DMS79 (cell line): Measurements from ENCODE around the gene MAP2K7.
"Not testable (repeated sequence)": the region's sequence is repeated elsewhere in the genome, so short reads cannot be mapped to it uniquely, and the experiment has no call there.

ENCODE experiments used
- DNase-seq: peaks from one replicate; lab custom pipeline; 2025; lab: John Stamatoyannopoulos, UW

The MAP2K7 gene

DNA sequence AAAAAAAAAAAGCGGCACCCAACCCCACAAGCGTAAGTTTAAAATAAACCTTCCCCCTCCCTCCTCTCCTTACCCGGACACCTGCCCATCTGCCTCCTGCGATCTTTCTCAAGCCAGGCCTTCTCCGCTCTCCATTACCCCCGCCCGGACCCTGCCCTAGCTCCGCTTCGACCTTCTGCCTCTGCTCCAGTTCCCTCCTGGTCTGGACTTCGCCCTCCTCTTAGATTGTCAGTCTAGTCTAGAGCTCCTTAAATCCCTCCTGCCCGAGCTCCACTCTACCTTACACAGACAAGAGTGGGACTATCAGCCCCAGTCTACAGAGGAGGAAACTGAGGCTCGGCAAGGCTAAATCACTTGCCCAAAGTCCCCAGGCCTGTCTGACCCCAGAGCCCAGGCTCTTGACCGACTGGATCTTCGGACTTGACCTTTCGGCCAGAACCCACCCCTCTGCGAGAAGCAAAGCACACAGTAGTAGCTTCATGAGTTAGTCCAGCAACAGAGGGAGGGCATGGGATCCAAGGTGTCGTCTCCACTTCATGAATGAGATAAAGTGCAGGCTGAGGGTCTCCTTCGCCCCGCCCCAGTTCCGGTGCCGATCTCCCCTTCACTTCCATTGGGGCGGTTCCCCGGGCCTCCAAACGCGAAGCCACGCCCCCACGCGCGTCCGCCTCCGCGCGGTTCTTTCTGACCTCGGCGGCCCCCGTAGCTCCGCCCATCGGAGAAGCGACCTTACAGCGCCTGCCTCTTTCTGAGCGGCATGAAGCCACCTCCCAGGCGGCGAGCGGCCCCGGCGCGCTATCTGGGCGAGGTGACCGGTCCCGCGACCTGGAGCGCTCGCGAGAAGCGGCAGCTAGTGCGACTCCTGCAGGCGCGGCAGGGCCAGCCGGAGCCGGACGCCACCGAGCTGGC lies 16.2 kb downstream of the MAP2K7 start, which contains the start of gene SNAPC2:
Gene SNAPC2, plus strand, starts transcription at position 729 of the 909 bp plus-strand sequence. Its CDS starts 29 bp downstream, at position 758.
- DNase-seq: peak; percentile 91

DNA sequence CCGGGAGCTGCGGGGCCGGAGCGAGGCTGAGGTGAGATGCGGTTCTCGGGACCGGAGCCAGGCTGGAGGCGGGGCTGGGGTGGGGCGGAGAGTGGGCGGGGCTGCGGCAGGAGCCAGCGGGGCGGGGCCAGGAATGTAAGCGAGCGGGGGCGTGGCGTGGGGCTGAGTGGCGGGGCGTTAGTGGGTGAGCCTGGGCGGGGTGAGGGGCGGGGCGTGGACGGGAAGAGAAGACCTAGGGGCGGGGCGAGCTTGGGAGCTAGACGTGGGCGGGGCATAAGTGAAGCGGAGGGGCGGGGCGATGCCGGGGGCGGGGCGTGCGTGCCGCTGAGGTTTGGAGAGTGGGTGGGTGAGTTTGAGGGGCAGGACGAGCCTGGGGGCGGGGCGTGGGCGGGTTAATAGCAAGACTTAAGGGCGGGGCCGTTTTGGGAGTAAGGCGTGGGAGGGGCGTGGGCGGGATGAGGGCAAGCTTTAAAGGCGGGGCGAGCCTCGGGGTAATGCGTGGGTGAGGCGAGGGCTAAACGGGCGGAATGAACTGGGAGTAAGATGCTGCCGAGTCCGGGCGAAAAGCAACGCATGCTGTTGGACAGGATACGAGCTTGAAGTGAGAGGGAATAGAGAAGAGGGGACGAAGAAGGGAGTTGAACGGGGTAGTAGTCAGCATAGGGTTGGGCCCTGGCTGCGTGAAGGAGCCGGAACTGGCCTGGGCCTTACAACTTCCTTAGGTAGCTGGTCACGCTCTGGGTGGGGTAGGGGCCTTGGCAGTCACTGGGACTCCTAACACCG lies 17.0 kb downstream of the MAP2K7 start:
- DNase-seq: peak; percentile 87

DNA sequence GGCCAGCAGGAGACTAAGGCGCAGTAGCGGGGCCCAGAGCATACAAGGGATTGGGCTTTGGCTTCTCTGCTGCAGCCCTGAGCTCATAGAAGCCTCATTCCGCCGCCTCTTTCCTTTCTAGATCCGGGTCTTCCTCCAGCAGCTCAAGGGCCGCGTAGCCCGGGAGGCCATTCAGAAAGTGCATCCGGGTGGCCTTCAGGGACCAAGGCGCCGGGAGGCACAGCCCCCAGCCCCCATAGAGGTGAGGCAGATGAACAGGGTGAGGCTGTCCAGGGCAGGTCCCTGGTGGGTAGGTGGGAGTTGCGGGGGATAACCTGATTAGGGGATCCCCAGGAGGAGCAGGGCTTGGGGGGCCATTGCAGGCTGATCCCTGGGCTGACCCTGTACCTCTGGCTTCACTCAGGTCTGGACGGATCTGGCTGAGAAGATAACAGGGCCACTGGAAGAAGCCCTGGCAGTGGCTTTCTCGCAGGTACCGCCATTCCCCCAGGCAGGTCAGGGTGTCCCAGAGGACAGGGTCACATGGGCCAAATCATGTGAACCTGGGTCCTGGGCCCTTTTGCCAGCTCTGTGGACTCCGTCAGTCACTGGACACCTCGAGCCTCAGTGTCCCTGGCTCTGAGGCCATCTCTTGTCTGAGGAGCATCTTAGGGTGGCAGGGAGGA lies 17.8 kb downstream of the MAP2K7 start:
- no peak for DNase-seq

DNA sequence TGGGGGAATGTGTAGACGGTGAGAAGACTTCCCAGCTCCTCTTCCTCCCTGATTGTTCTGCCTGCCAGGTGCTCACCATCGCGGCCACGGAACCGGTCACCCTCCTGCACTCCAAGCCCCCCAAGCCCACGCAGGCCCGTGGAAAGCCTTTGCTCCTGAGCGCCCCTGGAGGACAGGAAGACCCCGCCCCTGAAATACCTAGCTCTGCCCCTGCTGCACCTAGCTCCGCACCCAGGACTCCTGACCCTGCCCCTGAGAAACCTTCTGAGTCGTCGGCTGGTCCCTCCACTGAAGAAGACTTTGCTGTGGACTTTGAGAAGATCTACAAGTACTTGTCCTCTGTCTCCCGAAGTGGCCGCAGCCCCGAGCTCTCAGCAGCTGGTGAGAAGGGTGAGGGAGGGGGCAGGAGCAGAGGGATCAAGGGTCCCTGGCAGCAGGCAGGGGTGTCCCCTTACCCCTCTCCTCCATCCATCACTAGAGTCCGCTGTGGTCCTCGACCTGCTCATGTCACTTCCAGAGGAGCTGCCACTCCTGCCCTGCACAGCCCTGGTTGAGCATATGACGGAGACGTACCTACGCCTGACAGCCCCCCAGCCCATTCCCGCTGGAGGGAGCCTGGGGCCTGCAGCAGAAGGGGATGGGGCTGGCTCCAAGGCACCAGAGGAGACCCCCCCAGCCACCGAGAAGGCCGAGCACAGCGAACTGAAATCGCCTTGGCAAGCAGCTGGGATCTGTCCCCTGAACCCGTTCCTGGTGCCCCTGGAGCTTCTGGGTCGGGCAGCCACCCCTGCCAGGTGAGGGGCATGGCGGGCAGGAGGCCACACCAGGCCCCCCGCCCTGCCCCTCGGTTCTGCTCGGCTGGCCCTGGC lies 18.5 kb downstream of the MAP2K7 start:
- DNase-seq: no peak

DNA sequence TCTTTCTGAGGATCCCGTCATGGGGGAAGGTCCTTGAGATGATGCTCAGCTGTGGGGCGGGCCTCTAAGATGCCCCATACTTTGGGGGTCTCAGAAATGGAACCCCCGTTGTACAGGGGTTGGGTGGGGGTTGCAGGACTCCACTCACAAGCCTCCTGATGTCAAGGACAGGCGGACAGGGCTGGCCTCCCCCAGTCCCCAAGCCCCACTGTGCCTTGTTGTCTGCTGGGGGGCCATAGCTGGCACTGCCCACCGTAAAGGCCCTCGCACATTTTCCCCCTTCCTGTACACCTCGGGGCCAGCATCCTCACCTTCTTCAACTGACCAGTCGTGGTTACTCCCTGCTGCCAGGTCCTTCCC lies 19.1 kb downstream of the MAP2K7 start:
- DNase-seq: no peak

DNA sequence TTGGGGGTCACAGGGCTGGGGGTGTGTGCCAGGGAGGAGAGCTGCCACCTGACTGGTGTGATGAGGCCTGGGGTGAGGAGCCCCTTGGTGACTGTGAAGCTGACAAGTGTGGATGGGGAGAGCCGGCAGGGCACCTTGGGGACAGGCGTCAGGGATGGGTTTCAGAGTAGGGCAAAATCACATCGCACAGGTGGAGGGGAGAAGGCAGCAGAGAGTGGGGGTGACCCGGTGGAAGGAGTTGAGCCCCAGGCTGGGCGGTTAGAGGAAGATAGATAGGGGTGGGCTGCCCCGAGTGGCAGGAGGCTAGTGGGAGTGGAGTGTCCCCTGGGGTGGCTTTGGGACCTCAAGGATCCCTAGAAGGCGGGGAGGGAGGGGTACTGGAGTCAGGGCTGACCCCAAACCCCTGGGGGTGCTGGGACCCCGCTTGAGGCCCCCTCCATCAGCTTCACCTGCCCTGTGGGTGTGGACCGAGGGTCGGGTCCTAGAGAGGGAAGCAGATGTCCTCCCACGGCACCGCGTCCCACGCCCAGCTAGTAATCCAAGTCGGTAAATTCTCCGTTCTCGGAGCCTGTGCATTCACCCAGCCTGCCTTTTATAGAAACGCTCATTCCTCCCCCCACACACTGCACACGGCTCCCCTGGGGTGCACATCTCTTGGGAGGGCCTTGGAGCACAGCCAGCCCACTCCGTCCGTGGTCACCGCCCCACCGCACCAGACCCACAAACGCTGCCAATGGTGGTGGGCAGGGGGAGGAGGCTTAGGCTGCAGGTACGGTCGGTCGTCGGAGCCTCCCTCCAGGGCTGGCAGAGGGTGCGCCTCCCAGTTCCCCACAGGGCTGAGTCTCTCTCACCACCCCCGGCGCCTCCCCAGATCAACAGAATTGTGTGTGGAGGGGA lies 19.9 kb downstream of the MAP2K7 start:
- DNase-seq: no peak

DNA sequence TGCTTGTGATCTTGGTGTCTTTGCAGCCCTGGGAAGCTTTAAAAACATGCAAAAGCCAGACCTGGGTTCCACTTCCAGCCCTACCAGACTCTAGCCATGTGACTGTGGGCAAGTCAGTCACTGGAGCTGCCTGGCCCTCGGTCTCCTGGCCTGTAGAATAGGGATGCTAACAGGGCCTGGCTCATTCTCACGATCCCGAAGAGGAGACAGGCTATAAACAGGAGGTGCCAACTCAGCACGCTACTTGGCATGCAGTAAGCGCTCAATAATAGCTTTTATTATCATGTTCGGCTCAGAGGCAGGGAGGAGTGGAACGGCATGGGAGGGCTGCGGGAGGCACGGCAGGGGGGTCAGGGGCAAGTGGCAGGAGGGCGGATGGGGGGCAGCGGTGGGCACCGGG lies 20.6 kb downstream of the MAP2K7 start:
- DNase-seq: no peak

DNA sequence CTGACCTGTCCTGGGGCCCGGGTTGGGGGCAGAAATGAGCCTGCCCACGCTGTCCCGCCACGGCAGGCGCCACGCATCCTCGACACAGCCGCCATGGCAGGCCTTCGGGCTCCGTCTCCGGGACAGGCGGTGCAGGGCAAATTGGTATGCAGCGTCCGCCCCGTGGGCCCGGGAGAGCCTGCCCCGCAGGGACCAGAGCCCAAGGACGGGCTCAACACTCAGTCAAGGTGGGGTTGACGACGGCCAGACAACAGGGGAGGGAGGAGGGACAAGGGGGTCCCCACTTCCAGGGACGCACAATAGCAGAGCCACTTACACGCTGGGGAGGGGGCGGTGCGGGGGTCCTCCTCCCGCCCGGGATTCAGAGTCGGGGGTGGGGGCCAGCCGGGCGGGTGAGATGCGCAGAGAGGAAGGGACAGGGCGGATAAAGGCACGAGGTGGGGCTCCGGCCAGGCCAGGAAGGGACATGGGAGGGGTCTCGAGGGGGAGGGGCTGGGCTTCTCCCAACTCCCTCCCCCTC lies 21.0 kb downstream of the MAP2K7 start:
- no peak for DNase-seq

DNA sequence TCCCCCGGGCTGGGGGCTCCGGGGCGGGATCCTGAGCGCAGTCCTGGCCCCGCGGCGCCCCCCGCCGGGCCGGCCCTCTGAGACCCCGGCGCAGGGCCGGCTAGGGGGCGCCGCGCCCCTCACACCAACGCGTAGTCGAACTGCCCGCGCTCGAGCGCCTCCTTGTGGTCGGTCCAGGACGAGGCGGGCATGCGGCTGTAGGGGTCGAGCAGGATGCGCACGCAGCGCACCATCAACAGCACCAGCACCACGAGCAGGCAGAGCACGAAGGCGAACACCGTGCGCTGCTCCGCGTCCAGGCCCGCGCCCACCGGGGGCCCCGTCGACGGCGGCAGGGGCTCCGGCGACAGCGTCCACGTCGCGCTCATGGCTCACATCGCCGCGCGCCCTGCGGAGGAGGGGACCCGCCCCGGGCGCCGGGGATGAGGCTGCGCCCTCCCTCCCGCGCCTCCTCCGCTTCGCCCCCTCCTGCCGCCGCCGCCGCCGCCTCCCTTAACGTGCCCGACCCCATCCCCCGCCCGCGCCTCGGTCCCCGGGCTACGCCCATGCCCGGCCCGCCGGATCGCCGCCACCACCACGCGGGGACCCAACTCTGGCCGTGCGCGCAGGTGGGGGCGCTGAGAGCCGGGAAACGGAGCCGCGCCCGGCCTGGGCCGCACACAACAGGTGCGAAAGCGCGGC lies 21.6 kb downstream of the MAP2K7 start:
- DNase-seq: no peak

DNA sequence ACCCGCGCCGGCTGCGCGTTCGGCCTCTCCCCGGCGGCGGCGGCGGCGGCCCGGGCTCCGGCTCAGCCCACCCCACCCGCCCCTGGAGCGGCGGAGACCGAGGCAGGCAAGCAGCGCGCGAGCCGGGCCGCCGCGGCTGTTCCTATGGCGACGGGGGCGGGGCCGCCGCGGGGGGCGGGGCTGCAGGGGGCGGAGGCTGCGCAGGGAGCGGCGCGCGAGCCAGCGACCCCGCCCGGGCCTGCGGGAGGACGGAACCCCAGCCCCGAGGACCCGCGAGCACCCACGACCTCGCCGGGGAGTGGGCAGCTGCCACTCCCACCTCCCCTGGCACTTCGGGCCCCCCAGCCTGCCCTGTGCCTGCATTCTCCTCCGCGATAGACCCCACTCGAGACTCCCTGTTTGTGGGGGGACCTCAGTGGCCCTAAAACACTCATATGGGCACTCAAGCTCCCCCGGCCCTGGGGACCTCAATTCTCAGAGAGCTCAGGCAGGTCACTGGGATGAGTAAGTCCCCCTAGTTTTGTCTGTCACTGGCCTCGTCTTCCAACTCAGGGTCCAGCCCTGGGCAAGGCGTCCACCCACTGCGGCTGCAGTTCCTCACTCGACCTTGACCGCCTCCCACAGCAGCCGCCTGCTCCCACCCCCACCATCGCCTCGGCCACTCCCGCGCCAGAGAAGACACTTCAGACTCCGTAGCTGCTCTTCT lies 22.5 kb downstream of the MAP2K7 start, which contains the start of gene CTXN1:
Gene CTXN1, minus strand, starts transcription at position 115 of the 706 bp plus-strand sequence. CDS start 597 bp downstream, outside the sequence.
- no peak for DNase-seq

DNA sequence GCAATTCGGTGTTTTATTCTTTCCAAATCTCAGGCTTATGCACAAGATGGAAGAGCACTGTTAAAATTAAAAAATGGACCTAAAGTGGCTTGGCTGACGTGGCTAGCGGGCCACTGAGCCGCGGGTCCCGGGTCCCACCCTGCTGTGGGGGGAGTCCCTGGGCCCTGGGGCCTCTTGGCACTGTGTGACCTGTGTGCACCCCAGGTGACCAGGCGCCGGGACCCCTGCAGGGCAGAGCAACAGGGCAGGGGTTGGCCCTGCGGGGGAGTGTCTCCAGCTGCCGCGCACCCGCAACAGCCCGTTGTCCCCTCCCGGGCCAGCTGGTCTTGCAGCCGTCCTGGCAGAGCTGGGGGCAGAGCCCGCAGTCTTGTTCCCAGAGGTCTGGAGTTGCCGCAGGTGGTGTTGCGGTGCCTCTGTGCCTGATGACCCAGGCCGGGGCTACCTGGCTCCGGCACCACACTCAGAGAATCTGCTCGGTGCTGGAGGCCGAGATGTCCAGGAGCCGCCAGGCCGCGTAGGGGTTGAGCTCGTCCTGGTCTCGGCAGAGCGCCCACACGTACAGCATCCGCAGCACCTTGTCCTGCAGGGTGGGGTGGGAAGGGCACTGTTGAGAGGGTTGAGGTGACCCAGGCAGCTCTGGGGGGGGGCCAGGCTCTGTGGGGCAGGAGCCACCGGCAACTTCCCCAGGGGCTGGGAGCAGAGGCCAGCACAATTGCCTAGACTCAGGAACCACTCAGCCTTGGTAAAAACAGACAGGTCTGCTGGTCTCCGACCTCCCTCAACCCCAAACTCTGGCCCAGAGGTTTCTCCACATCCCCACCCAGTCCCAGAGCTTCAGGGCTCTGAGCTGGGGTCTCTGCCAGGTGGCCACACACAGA lies 23.3 kb downstream of the MAP2K7 start:
- DNase-seq: no peak

DNA sequence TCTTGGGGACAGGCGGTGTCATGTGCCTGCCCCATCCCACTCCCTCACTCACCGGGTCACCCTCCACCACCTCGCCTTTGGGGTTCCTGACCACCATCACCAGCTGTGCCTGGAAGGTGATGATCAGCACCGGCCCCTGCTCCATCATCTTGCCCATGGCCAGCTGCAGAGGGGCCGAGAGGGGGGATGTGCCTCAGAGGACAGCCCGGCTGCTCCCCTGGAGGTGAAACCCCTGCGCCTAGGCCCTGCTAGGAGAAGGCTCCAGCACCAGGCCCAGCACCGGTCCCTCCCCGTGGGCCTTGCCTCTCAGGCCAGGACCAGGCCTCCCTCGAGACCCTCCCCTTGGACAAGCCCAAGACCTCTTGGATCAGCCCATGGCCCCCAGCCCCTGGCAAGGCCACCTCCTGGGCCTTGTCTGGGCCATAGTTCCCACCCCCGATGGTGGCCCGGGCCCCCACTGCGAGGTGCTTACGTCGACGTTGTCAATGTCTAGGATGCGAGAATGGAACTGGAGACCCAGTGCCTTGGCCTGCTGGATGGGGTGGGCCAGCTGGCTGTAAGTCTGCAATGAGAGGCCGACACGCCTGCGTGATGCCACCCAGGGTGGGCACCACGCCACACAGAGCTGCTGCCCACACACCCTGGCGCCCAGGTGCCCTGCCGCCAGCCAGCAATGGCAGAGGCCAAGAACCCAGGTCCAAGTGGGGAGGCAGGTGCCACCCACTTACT lies 24.1 kb downstream of the MAP2K7 start:
- no peak for DNase-seq

DNA sequence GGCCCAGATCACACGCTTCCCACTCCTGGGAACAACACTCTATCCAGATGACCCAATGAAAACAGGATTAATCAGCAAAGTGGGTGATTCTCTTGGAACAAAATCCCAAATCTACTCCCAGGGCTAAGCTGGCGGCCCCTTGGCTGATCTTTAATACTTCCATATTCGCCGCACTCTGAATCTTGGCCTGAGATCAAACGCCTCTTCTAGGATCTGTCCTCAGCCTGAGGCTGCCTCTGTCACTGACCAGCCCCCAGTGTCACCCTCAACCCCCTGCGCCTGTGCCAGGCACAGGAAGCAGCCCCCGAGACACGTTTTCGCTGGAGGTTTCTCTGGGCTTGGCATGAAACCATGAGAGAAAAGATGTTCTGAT lies 24.6 kb downstream of the MAP2K7 start:
- no peak for DNase-seq

DNA sequence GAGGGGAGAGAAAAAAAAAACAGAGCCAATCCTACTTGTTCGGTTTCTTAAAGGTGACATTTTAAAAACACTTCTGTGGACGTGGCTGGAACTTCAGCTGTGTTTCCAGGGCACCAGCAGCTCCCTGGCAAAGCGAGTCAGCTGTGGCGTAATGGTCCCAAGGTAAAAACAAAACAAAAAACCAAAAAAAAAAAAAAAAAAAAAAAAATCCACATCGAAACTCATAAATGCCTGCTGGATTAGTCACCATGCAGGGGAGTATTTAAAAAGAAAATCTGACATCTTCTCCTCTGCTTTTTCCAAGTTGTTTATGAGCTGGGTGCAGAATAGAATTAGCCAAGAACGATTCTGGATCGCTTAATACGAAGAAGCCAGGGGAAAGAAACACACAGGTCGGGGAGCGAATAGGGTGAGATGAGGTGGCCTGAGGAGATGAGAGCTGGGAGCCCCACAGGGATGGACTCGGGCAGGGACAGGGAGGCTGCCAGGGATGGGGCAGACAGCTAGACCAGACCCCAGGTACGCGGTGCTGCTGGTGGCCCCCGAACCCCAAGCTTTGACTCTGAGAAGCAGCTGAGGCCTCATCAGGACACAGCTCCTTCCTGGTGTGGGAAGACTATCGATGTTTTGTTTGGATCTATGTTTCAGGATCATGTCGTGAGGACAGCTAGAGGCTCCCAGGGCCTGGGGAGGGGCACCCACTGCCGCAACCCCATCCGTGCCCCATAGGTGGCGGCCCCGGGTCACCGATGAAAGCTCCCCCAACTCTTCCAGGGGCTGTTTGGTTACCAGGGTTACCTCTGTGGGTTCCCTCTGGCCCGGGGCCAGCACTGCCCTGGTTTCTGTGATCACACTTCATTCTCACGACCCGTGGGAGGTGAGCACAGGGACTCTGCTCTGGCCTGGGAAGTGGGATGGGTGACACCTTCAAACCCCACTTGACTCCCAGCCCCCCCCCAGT lies 25.3 kb downstream of the MAP2K7 start:
- no peak for DNase-seq

DNA sequence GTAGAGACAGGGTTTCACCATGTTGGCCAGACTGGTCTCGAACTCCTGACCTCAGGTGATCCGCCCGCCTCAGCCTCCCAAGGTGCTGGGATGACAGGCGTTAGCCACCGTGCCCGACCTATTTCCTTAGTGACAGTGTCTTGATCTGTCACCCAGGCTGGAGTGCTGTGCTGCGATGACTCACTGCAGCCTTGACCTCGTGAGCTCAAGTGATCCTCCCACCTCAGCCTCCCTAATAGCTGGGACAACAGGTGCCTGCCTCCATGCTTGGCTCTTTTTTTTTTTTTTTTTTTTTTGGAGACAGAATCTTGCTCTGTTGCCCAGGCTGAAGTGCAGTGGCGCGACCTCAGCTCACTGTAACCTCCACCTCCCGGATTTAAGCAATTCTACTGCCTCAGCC lies 26.4 kb downstream of the MAP2K7 start:
- not testable (repeated sequence) for DNase-seq

DNA sequence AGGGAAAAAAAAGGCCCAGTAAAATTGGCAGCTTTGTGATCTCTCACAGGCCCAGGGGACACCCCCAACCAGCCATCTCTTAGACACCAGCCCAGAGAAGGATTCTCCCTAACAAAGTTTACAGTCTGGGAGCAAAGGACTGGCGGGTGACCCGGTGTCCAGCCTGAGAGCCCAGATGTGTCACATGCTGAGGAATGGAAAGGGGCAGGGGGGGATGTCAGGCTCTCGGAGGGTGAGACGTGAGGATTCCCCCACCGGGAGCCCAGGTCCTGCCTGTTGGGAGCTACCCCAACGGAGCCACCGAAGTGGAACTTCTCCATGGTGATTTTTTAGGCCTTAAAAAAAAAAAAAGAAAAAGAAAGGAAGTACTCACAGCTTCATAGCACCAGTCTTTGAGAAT lies 27.1 kb downstream of the MAP2K7 start:
- DNase-seq: no peak
